NCI-H2081 (cell line): Measurements from ENCODE around the gene CPXM2.

Source experiments
- DNase-seq, 2 experiments: peaks; one replicate each; lab custom pipeline; 2025; lab: John Stamatoyannopoulos, UW

CPXM2 gene

DNA sequence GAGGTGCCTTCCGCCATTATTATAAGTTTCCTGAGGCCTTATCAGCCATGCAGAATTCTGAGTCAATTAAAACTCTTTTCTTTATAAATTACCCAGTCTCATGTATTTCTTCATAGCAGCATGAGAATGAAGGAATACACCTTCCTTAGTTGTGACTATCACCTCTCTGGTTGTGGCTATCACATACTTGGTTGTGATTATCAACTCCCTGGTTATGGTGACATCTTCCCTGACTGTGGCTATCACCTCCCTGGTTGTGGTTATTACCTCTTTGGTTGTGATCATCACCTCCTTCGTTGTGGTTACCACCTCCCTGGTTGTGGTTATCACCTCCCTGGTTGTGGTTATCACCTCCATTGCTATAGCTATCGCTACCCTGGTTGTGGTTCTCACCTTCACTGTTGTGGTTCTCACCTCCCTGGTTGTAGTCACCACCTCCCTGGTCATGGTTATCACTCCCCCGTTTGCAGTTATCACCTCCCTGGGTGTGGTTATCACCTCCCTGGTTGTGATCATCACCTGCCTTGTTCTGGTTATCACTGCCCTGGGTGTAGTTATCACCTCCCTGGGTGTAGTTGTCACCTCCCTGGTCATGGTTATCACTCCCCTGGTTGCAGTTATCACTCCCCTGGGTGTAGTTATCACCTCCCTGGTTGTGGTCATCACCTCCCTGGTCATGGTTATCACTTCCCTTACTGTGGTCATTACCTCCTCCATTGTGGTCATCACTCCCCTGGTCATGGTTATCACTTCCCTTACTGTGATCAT, 119.5 kb downstream of the CPXM2 start:
- no peak for DNase-seq

DNA sequence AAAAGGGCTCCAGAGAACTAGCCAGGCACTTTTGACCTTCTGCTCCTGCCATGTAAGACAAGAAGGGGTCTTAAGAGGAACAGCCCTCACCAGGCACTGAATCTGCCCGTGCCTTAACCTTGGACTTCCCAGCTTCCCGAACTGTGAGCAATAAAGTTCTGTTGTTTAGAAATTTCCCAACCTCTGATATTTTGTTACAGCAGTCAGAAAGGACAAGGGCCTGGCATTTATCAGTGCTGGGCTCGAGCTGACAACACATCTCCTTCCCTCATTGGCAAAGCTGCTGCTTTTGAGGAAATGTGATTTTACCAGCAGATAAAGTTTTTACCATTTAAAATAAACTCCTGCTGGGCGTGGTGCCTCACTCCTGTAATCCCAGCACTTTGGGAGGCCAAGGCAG, 122.0 kb downstream of the CPXM2 start:
- no peak for DNase-seq

GRCh38 chr10:123766761-123767160, 124.8 kb downstream of the CPXM2 start:
- no peak for DNase-seq

DNA sequence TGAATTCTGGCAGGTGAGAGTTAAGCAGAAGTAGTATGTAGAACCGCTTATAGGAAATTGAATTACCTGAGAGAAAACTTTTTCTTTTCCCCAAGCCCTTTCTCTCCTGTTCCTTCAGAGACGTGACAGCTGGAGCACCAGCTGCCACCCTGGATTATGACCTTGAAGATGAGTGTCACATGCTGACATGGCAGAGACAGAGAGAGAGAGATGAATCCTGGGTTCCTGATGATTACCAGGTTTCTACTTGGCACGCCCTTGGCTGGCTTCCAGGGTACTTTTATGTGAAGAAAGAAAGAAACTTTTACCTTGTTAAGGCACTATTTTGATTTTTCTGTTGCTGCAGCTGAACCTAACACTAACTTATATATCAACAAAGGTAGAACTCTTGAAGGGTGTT, 125.6 kb downstream of the CPXM2 start:
- no peak for DNase-seq

DNA sequence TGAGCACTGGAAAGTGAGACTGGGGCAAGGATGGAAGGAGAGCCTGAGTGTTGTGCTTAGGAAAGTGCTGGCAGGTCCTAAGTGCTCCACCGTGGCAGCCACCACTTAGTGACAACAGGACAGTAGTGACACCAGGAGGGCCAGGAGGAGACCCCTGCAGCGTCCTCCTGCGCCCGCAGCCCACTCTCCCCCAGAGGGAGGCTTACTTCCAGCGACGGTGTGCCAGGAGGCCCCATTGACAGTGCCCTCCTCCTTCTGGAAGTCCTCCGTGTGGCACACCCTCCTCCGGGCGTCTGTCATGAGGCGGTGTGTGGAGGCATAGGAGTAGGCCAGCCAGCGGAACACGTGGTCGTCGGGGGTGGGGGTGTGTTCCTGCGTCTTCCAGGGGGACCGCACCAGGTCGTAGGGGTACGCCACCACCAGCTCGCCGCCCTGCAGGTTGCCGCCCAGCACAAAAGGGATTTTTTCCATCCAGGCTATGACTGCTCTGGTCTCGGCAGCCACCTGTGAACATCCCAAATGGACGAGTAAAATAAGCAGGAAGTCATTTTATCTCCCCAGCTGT, 129.9 kb downstream of the CPXM2 start:
- no peak for DNase-seq

GRCh38 chr10:123761038-123761428, 130.6 kb downstream of the CPXM2 start:
- DNase-seq: no peak

- no peak for DNase-seq
Observed at GRCh38 chr10:123760356-123761037, 131.1 kb downstream of the CPXM2 start.

DNA sequence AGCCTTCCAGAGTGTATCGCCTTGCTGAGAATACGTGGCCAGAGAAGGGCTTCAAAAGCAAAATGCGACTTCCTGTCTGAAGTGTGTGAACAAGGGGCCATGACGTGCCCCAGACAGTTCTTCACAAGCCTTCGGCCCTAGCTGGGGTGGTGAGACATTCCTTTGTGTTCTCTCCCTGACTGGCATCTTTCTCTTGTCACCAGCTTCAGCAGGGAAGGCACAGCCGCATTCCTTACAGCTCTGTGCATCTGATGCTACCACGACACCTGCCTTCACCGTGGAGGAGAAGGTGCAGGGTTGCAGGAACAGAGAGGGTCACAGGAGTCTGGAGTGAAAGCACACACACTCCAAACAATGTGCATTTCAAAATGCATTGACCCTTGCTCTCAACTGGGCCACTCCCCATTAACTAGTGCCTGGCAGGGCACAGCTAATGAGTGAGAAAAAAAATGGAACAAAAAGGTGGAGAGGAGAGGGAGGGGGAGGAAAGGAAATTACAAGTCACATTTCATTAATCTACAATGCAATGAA, 132.0 kb downstream of the CPXM2 start:
- no peak for DNase-seq

GRCh38 chr10:123759041-123759440, 132.6 kb downstream of the CPXM2 start:
- DNase-seq: no peak

DNA sequence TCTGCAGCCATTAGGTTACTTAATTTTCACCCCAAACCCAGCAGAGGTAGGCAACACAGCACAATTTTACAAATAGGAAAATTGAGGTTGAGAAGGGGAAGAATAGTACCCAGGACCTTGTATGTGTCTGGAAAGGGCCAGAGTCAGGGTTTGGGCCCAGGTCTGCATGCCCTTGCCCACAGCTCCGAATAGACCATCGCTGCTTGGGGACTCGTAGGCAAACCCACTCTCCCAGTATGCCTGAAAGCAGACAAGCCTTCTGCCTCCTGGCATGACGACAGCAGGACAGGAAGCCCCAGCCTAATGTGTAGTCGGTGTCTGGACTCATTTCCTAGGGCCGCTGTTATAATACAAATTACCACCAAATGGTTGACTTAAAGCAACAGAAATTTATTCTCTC, 133.8 kb downstream of the CPXM2 start:
- DNase-seq: no peak

GRCh38 chr10:123755061-123755460, 136.5 kb downstream of the CPXM2 start:
- no peak for DNase-seq

DNA sequence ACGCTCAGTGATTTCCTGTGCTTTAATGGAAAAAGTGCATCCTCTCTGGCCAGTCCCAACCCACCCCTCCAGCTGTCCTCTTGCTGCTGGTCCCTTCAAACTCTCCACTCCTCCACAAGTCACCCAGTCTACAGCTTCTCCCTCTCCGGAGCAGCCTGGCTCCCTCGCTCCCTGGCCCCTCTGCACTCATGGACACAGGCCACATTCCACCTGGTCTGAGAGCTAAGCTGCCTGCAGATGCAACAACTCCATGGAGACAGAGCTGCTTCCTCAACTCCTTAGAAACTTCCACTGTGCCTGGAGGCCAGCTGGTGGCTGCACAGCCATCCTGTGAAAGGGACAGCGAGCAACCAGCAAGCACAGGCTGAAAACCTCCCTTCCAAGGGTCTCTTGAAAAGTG, 137.5 kb downstream of the CPXM2 start:
- DNase-seq: no peak

GRCh38 chr10:123751342-123752134, 140.1 kb downstream of the CPXM2 start:
- no peak for DNase-seq

DNA sequence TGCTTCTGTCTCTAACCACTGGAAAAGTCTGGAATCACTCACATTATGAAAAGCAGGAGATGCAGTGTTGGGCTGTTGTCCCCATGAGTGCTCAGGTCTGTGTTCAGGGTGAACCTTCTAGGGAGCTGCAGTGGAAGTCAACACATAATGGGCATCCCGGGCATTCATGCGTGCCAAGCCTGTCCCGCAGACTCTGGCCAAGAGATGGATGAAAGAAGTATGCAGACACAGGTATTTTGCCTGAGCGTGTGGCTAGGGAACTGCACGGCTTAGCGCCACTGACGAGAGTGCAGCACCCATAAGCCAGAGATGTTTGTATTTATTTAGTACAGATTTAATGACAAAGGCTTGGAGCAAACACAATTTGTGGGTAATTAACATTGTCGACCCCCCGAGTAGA, 140.7 kb downstream of the CPXM2 start:
- no peak for DNase-seq

DNA sequence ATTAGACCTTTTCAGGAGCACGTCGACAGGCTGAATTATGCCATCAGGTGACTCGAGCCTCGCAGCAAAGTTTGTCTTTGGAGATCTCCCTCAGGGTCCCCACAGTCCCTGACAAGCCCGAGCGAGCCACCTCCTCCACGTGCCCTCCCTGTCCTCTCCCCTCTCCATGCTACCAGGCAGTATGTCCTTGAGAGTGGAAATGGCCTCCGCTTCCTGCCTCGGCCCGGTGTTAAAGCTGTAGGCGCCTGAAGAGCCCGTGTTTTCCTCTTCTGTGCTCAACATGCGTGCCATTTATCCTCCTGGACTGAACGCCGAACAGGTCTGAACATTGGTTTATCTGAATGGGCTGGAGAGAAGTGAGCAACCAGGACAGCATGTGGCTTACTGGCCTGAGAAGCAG, 142.9 kb downstream of the CPXM2 start:
- DNase-seq: no peak

DNA sequence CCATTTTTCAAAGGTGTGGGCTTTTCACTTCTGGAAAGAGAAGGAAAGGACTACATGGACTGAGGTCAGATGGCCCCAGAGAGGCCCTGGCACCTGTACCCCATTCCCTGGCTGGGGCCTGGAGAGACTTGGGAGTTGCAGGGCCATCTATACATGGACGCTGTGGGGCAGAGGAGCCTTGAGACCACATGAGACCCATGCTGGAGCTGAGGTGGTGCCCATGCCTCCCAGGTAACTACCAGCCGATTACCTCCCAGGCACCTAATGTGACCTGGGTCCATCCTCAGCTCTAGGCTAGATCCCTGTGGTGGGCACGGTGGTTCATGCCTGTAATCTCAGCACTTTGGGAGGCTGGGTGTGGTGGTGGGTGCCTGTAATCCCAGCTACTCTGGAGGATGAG, 144.2 kb downstream of the CPXM2 start:
- no peak for DNase-seq

DNA sequence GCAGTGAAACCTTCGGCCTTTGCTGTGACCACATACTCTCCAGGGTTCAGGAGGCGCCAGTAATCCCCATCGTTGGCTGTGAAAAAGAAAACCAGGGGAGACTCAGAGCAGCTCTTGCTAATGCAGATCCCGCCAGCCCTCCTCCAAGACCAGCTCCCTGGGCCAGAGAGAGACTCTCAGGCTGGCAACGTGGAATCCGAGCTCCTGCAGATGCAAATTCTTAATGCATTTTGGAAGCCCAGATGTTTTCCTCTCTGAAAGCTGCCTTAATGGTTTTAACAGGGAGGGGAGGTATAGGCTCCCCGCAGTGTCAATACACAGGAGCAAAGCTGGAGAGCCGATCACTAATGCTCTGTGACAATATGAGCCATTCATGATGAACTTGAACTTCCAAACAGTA, 144.7 kb downstream of the CPXM2 start:
- no peak for DNase-seq

GRCh38 chr10:123746520-123746919, 145.1 kb downstream of the CPXM2 start:
- DNase-seq: no peak

- no peak for DNase-seq
Observed at GRCh38 chr10:123746061-123746460, 145.5 kb downstream of the CPXM2 start.

GRCh38 chr10:123744224-123744536, 147.4 kb downstream of the CPXM2 start:
- DNase-seq: no peak

GRCh38 chr10:123743441-123744223, 148.0 kb downstream of the CPXM2 start:
- DNase-seq: no peak
